ENCODE results near the gene NID1.

- TF ChIP-seq CTCF (conservative IDR thresholded peaks at IDR 0.05; ENCODE audit: low read length) (no peak), EZH2phosphoT487 (IDR thresholded peaks at IDR 0.05; ENCODE audit: borderline replicate concordance, low read depth, low read length) (no peak)
Observed at GRCh38 chr1:236073307-236073897, 8.5 kb upstream of the NID1 start.

All from OCI-LY7 (cell line).